Activated naive CD8-positive, alpha-beta T cell treated with anti-CD3 and anti-CD28 coated beads, Interleukin-2, amount 10 ng/mL, durations not matched to agents 7 days and 5 days (primary cell): ENCODE results near the gene ELFN1. TPM values are rescaled to one million over a fixed set of nuclear protein-coding genes. Genes with fewer than 3 reads are reported as not detected.

Experiments used
- ATAC-seq: fragments of 150-1000 bp; cut with Tn5 transposase; one replicate; pipeline ENCODE4 v1.10.0; 2021; ENCODE audit warnings: low read depth, moderate library complexity
- POLR2A ChIA-PET: fragments of 350-600 bp; sonication (Branson Sonifier 250); formaldehyde crosslinking; loops from one replicate; lab custom pipeline; 2021; ENCODE audit warnings: antibody characterized with exemption; lab: Charles Lee
- DNase-seq: peaks from one replicate; pipeline ENCODE4 v3.0.0; 2021
- H3K27ac Mint-ChIP-seq: one replicate; pipeline ENCODE4 v1.8.0; 2022; ENCODE audit warnings: mild to moderate bottlenecking, mixed read lengths
- H3K27me3 Mint-ChIP-seq: one replicate; pipeline ENCODE4 v1.8.0; 2022; ENCODE audit warnings: mild to moderate bottlenecking, moderate library complexity, mixed read lengths
- H3K36me3 Mint-ChIP-seq: one replicate; pipeline ENCODE4 v1.8.0; 2021; ENCODE audit warnings: mild to moderate bottlenecking, mixed read lengths
- H3K4me1 Mint-ChIP-seq: one replicate; pipeline ENCODE4 v1.8.0; 2021; ENCODE audit warnings: mixed read lengths
- H3K4me3 Mint-ChIP-seq: one replicate; pipeline ENCODE4 v1.8.0; 2022; ENCODE audit warnings: mild to moderate bottlenecking, moderate library complexity, mixed read lengths
- H3K9me3 Mint-ChIP-seq: one replicate; pipeline ENCODE4 v1.8.0; 2021; ENCODE audit warnings: mixed read lengths
- total RNA-seq, 2 experiments: library from RNA; stranded (reverse); gene quantifications; one replicate each; pipeline ENCODE4 v1.2.3, GENCODE V29; 2021

ELFN1 gene
- total RNA-seq, 2 experiments from 2014 or later = not detected

DNA sequence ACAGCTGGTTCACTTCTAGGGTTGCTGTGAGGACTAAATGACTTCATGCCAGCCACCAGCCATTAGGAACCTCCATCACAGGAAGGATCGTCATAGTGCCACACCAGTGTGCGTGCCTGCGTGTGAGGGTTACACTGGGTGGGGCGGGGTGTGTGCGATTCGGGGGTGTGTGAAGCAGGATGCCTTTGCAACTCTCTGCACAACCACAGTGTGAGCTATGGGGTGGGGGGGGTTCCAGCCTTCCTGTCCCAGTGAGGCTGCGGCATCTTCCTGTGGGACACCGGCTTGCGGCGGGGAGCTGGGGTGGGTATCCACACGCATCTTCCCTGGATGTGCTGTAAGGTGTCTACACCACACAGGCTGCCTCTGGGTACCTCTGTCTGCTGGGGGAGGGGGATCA, 6.9 kb upstream of the ELFN1 start:
- ATAC-seq (no peak), DNase-seq (peak; percentile 19)
- peak overlapping the region; percentile 15 for H3K27ac Mint-ChIP-seq
- peaks cover 2% of the 10 kb centered on the region for H3K4me1 Mint-ChIP-seq
- no peaks in the 10 kb centered on the region for H3K9me3 Mint-ChIP-seq
- no peak overlapping the region for H3K4me3 Mint-ChIP-seq
- peaks cover 33% of the 10 kb centered on the region for H3K27me3 Mint-ChIP-seq
- H3K36me3 Mint-ChIP-seq = no peaks in the 10 kb centered on the region
- POLR2A ChIA-PET = no interaction called here

- Mint-ChIP-seq H3K27me3 (peaks cover 38% of the 10 kb centered on the region), H3K4me3 (no peak overlapping the region), H3K9me3 (no peaks in the 10 kb centered on the region), H3K36me3 (no peaks in the 10 kb centered on the region), H3K27ac (no peak overlapping the region), H3K4me1 (peaks cover 2% of the 10 kb centered on the region)
- POLR2A ChIA-PET = no interaction called here
- ATAC-seq (no peak), DNase-seq (peak; percentile 29)
Measured at GRCh38 chr7:1663857-1664651, 6.0 kb upstream of the ELFN1 start.

GRCh38 chr7:1664711-1665548, 5.1 kb upstream of the ELFN1 start:
- peaks cover 40% of the 10 kb centered on the region for H3K27me3 Mint-ChIP-seq
- no peak overlapping the region for H3K4me3 Mint-ChIP-seq
- H3K27ac Mint-ChIP-seq = no peak overlapping the region
- peaks cover 3% of the 10 kb centered on the region for H3K4me1 Mint-ChIP-seq
- DNase-seq (peak; percentile 68), ATAC-seq (no peak)
- POLR2A ChIA-PET = no interaction called here
- no peaks in the 10 kb centered on the region for H3K9me3 Mint-ChIP-seq
- no peaks in the 10 kb centered on the region for H3K36me3 Mint-ChIP-seq

- Mint-ChIP-seq H3K4me3 (no peak overlapping the region), H3K27ac (no peak overlapping the region), H3K27me3 (peaks cover 40% of the 10 kb centered on the region), H3K9me3 (no peaks in the 10 kb centered on the region), H3K36me3 (no peaks in the 10 kb centered on the region), H3K4me1 (peaks cover 3% of the 10 kb centered on the region)
- POLR2A ChIA-PET = no interaction called here
- ATAC-seq (peak; percentile 19), DNase-seq (peak; percentile 55)
Measured at GRCh38 chr7:1665549-1666316, 4.3 kb upstream of the ELFN1 start.

DNA sequence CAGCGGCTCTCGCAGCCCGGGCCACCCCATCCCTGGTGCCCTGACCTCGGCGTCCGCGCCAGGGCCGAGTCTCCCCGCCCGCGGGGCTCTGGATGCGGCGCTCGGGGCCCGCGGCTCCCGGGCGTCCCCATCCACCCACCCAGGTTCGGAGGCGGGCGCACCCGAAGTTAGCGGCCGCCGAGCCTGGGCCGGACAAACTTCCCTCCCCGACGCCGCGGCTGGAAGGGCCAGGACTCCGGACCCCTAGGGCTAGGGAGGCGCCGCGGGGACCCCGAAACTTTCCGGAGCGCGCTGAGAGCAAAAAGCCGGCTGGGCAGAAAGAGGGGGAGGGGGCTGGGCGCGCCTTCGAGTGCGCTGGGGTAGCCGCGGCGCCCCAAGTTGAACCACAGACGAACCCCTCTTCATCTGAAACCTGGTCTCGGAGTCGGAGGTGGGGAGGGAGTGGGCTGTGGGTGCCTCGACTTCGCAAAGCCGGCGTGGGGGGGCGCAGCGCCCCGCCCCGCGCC, 3.7 kb upstream of the ELFN1 start:
- peaks cover 3% of the 10 kb centered on the region for H3K4me1 Mint-ChIP-seq
- H3K36me3 Mint-ChIP-seq = no peaks in the 10 kb centered on the region
- H3K4me3 Mint-ChIP-seq = no peak overlapping the region
- no peaks in the 10 kb centered on the region for H3K9me3 Mint-ChIP-seq
- POLR2A ChIA-PET = no interaction called here
- H3K27me3 Mint-ChIP-seq = peaks cover 45% of the 10 kb centered on the region
- ATAC-seq = no peak
- no peak overlapping the region for H3K27ac Mint-ChIP-seq
- DNase-seq = peak; percentile 43

- Mint-ChIP-seq H3K4me3 (peak overlapping the region; percentile 13), H3K27me3 (peaks cover 43% of the 10 kb centered on the region), H3K9me3 (no peaks in the 10 kb centered on the region), H3K36me3 (no peaks in the 10 kb centered on the region), H3K4me1 (peaks cover 3% of the 10 kb centered on the region), H3K27ac (peak overlapping the region; percentile 42)
- POLR2A ChIA-PET = no interaction called here
- peak; percentile 46 for DNase-seq
- no peak for ATAC-seq
Measured at GRCh38 chr7:1666823-1667565, 3.1 kb upstream of the ELFN1 start.

GRCh38 chr7:1667566-1668395, 2.3 kb upstream of the ELFN1 start:
- peaks cover 3% of the 10 kb centered on the region for H3K4me1 Mint-ChIP-seq
- peaks cover 42% of the 10 kb centered on the region for H3K27me3 Mint-ChIP-seq
- DNase-seq = peak; percentile 41
- no peaks in the 10 kb centered on the region for H3K9me3 Mint-ChIP-seq
- POLR2A ChIA-PET = no interaction called here
- H3K36me3 Mint-ChIP-seq = no peaks in the 10 kb centered on the region
- H3K4me3 Mint-ChIP-seq = no peak overlapping the region
- no peak for ATAC-seq
- H3K27ac Mint-ChIP-seq = no peak overlapping the region

DNA sequence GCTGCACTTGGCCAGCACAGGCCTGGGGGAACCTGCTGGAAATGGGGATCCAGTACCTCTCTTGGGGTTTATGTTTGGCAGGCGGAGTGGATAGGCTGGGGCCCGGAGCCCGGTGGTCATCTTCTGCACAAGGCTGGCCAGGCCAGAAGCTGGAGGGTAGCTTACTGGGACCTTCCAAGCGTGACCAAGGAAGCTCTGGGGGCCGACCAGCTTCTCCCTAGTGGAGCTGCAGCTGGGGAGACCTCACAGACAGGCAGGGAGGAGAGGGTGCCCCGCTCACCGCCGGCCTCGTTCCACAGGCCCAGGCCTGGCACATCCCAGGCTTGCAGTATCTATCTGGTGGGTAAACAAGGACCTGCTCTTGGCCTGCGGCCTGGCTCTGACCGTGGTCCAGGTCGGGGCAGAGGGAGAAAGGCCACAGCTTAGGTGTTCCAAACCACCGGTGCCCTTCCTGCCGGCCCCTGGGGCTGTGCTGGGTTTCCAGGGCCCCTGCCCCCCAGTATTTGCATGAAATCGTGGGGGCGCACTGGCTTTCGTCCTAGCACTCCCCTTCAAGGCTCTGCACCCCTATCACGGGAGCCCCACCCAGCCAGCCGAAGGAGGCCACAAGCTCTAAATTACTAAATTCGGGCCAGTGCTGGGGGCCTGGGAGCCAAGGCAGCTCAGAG, 1.5 kb upstream of the ELFN1 start:
- Mint-ChIP-seq H3K27ac (no peak overlapping the region), H3K36me3 (no peaks in the 10 kb centered on the region), H3K4me1 (peaks cover 2% of the 10 kb centered on the region), H3K4me3 (no peak overlapping the region), H3K9me3 (no peaks in the 10 kb centered on the region), H3K27me3 (peaks cover 35% of the 10 kb centered on the region)
- ATAC-seq = no peak
- POLR2A ChIA-PET = no interaction called here
- peak; percentile 38 for DNase-seq

- DNase-seq (peak; percentile 36), ATAC-seq (no peak)
- peaks cover 1% of the 10 kb centered on the region for H3K4me1 Mint-ChIP-seq
- H3K36me3 Mint-ChIP-seq = no peaks in the 10 kb centered on the region
- peak overlapping the region; percentile 37 for H3K4me3 Mint-ChIP-seq
- no peaks in the 10 kb centered on the region for H3K9me3 Mint-ChIP-seq
- H3K27me3 Mint-ChIP-seq = peaks cover 34% of the 10 kb centered on the region
- no peak overlapping the region for H3K27ac Mint-ChIP-seq
- POLR2A ChIA-PET = no interaction called here
Measured at GRCh38 chr7:1669064-1669951, 769 bp upstream of the ELFN1 start.

GRCh38 chr7:1670894-1671593, 967 bp downstream of the ELFN1 start:
- H3K36me3 Mint-ChIP-seq = no peaks in the 10 kb centered on the region
- no peaks in the 10 kb centered on the region for H3K9me3 Mint-ChIP-seq
- no peak overlapping the region for H3K4me3 Mint-ChIP-seq
- H3K27me3 Mint-ChIP-seq = peaks cover 34% of the 10 kb centered on the region
- peaks cover 1% of the 10 kb centered on the region for H3K4me1 Mint-ChIP-seq
- DNase-seq (peak; percentile 27), ATAC-seq (no peak)
- H3K27ac Mint-ChIP-seq = no peak overlapping the region
- POLR2A ChIA-PET = interaction anchor here (0.5 kb wide), 1 partner anchor 440 kb away, joined by 3 read pairs; no protein-coding TSS in a partner anchor
